GM12878 (cell line): ENCODE data around the gene IFITM2. TPM values are rescaled to one million over a fixed set of nuclear protein-coding genes. Genes with fewer than 3 reads are reported as not detected.

ENCODE experiments used
- ATAC-seq: fragments of 200-7000 bp; cut with Tn5 transposase; 3 replicates; pipeline ENCODE4 v1.9.1; 2020; ENCODE audit warnings: mild to moderate bottlenecking, moderate library complexity
- BruUV-seq: library from RNA; stranded (reverse); fragments of 400-500 nt; replicated peaks from 2 replicates; lab custom pipeline; 2021; lab: Mats Ljungman, UMichigan
- CTCF ChIA-PET: fragments of 300-600 bp; sonication (Branson Sonifier 250); formaldehyde crosslinking; extraction: SDS; loops from one replicate; lab custom pipeline; 2021; ENCODE audit warnings: inconsistent platforms; lab: Yijun Ruan, JAX
- POLR2A ChIA-PET: fragments of 350-600 bp; formaldehyde crosslinking; extraction: SDS; loops from one replicate; lab custom pipeline; 2021; ENCODE audit warnings: inconsistent platforms; lab: Charles Lee
- RAD21 ChIA-PET: fragments of 300-600 bp; sonication (Branson Sonifier 250); formaldehyde crosslinking; loops from one replicate; lab custom pipeline; 2023; ENCODE audit warnings: antibody characterized with exemption; ENCODE audit not compliant: unreplicated experiment; lab: Charles Lee
- SMC1A ChIA-PET: fragments of 300-600 bp; sonication (Branson Sonifier 250); formaldehyde crosslinking; loops from one replicate; lab custom pipeline; 2023; ENCODE audit not compliant: unreplicated experiment, uncharacterized antibody; lab: Charles Lee
- DNase-seq: peaks from one replicate; pipeline ENCODE4 v3.0.0-alpha.2; 2011; ENCODE audit warnings: low read depth, low spot score
- FAIRE-seq: peaks from 3 replicates; lab custom pipeline; 2011; peaks lifted over from hg19 to GRCh38; lab: Jason Lieb, UNC
- H2AFZ ChIP-seq: 2 replicates; pipeline ENCODE4 v1.6.0; 2011; ENCODE audit warnings: low read depth, low read length, control low read depth; ENCODE audit not compliant: control insufficient read depth
- H3K27ac ChIP-seq: 2 replicates; pipeline ENCODE4 v1.5.1; 2011; ENCODE audit warnings: control low read depth; ENCODE audit not compliant: control insufficient read depth, insufficient read depth
- H3K27me3 ChIP-seq, 2 experiments: replicated peaks in 1 of 2; 2 replicates each; pipeline versions ENCODE4 v1.6.0 to v1.6.1; 2011; ENCODE audit warnings: low read length in 1 of 2; ENCODE audit not compliant: control insufficient read depth in 2 of 2, insufficient read depth in 2 of 2
- H3K36me3 ChIP-seq, 2 experiments: 2 replicates each; pipeline ENCODE4 v1.5.1; 2011; ENCODE audit warnings: low read length in 1 of 2; ENCODE audit not compliant: control insufficient read depth in 2 of 2, insufficient read depth in 2 of 2
- H3K4me1 ChIP-seq: 2 replicates; pipeline ENCODE4 v1.6.1; 2011; ENCODE audit warnings: mild to moderate bottlenecking, low read length, moderate library complexity, mixed read lengths; ENCODE audit not compliant: control insufficient read depth, insufficient read depth
- H3K4me2 ChIP-seq: 2 replicates; pipeline ENCODE4 v1.6.0; 2011; ENCODE audit warnings: control low read depth; ENCODE audit not compliant: control insufficient read depth, insufficient read depth
- H3K4me3 ChIP-seq: fragments of 200-600 bp; sonication (generic); 2 replicates; pipeline ENCODE4 v1.5.1; 2016
- H3K79me2 ChIP-seq: 2 replicates; pipeline ENCODE4 v1.6.0; 2011; ENCODE audit warnings: low read length; ENCODE audit not compliant: control insufficient read depth, insufficient read depth
- H3K9ac ChIP-seq: 2 replicates; pipeline ENCODE4 v1.8.0; 2011; ENCODE audit warnings: low read length, control low read depth, mixed read lengths; ENCODE audit not compliant: control insufficient read depth, insufficient read depth
- H3K9me3 ChIP-seq: replicated peaks from 3 replicates; pipeline ENCODE4 v1.5.1; 2011; ENCODE audit warnings: mild to moderate bottlenecking, low read length; ENCODE audit not compliant: control insufficient read depth, insufficient read depth
- H4K20me1 ChIP-seq: 2 replicates; pipeline ENCODE4 v1.6.0; 2011; ENCODE audit not compliant: control insufficient read depth, insufficient read depth
- ASH2L ChIP-seq: fragments of 300-600, 200-600 bp; sonication (generic); IDR thresholded peaks from 2 replicates; pipeline ENCODE4 v1.6.1; 2017; ENCODE audit warnings: low read depth, mild to moderate bottlenecking, borderline replicate concordance
- BACH1 ChIP-seq: fragments of 450-650 bp; IDR thresholded peaks from 2 replicates; pipeline ENCODE4 v1.6.1; 2017; ENCODE audit warnings: mild to moderate bottlenecking, borderline replicate concordance
- DPF2 ChIP-seq: fragments of 450-650 bp; IDR thresholded peaks from 2 replicates; pipeline ENCODE4 v1.6.1; 2017; ENCODE audit warnings: mild to moderate bottlenecking
- EED ChIP-seq: sonication (generic); IDR thresholded peaks from 2 replicates; pipeline ENCODE4 v1.6.1; 2016; ENCODE audit warnings: antibody characterized with exemption, low read depth
- HDAC2 ChIP-seq: fragments of 200-600 bp; sonication (generic); IDR thresholded peaks from 2 replicates; pipeline ENCODE4 v1.6.1; 2017
- PAX5 ChIP-seq: IDR thresholded peaks from 2 replicates; pipeline ENCODE4 v1.6.1; 2011; ENCODE audit warnings: low read depth, low read length, borderline replicate concordance
- POLR2AphosphoS2 ChIP-seq: IDR thresholded peaks from 2 replicates; pipeline ENCODE4 v1.6.1; 2011; ENCODE audit warnings: low read depth, mild to moderate bottlenecking, low read length, improper control_type of control experiment, moderate library complexity
- SP1 ChIP-seq: IDR thresholded peaks from one replicate; pipeline ENCODE4 v1.6.1; 2011; ENCODE audit warnings: low read depth, low read length
- SREBF1 ChIP-seq: IDR thresholded peaks from 2 replicates; pipeline ENCODE4 v1.6.1; 2012; ENCODE audit warnings: mild to moderate bottlenecking, low read length
- SUZ12 ChIP-seq: fragments of 200-600 bp; sonication (generic); IDR thresholded peaks from one replicate; pipeline ENCODE4 v1.6.1; 2018; ENCODE audit warnings: antibody characterized with exemption, mild to moderate bottlenecking; ENCODE audit not compliant: unreplicated experiment
- TCF12 ChIP-seq: IDR thresholded peaks from 2 replicates; pipeline ENCODE4 v1.6.1; 2011; ENCODE audit warnings: low read depth, mild to moderate bottlenecking, low read length
- USF1 ChIP-seq: IDR thresholded peaks from 2 replicates; pipeline ENCODE4 v1.6.1; 2011; ENCODE audit warnings: borderline replicate concordance, low read depth, mild to moderate bottlenecking, moderate library complexity, mixed read lengths, low read length; ENCODE audit not compliant: insufficient read depth; ENCODE audit errors: extremely low read length
- WGBS: methylation state at CpG from one replicate; pipeline ENCODE4 v1.1.6; 2016; ENCODE audit warnings: low lambda C conversion rate; ENCODE audit not compliant: insufficient replicate concordance, insufficient coverage; ENCODE audit errors: missing lambda C conversion rate; 5-methylcytosine and 5-hydroxymethylcytosine counted together
- in situ Hi-C: fragments of 300-500 bp; cut with MboI; formaldehyde crosslinking; loops from 9 replicates; pipeline ENCODE4 v1.14.3; 2018; ENCODE audit warnings: mixed read lengths
- intact Hi-C: fragments of 100-400 bp; cut with micrococcal nuclease; formaldehyde crosslinking; loops from one replicate; pipeline ENCODE4 v1.14.2; 2022; ENCODE audit not compliant: unreplicated experiment
- polyA plus RNA-seq, 11 experiments: library from polyadenylated mRNA; depleted of rRNA in 4 of 11; unstranded in 6 of 11; stranded (reverse) in 5 of 11; fragments of >200 nt; fragmentation: Nextera tagmentation in 4 of 11; fragmentation: Illumina TruSeq in 1 of 11; extraction: Ambion mirVana in 4 of 11; extraction: Trizol in 1 of 11; gene quantifications; 1 replicate in 1 of 11; 2 replicates in 10 of 11; pipeline versions ENCODE4 v1.2.1 to v1.2.3, GENCODE V29; 2011 to 2016; ENCODE audit warnings: inconsistent platforms in 2 of 11, missing spikeins in 2 of 11, low read depth in 1 of 11
- total RNA-seq, 4 experiments: library from RNA; depleted of rRNA in 3 of 4; stranded (reverse); fragments of >200 nt in 3 of 4; fragmentation: Illumina TruSeq in 1 of 4; extraction: Trizol in 1 of 4; gene quantifications; 2 replicates each; pipeline versions ENCODE4 v1.2.1 to v1.2.3, GENCODE V29; 2013 to 2021

IFITM2 gene
- total and polyA plus RNA-seq, 10 of the 15 experiments (the other 5 are each of a cell fraction or from before 2014, with no cell fraction given), result 116 to 3,672 (median 724) TPM

- TF ChIP-seq HDAC2, result no peak
- TF ChIP-seq SUZ12, result no peak
- no peak for TF ChIP-seq POLR2AphosphoS2
- no peak for TF ChIP-seq PAX5
- TF ChIP-seq EED, result no peak
- TF ChIP-seq ASH2L, result no peak
- TF ChIP-seq SREBF1, result no peak
- TF ChIP-seq TCF12, result no peak
- TF ChIP-seq DPF2, result no peak
- no peak for TF ChIP-seq BACH1
- TF ChIP-seq USF1, result no peak
- TF ChIP-seq SP1, result no peak
- no peak for DNase-seq
- no peaks in the 10 kb centered on the region for H4K20me1 ChIP-seq
- H3K36me3 ChIP-seq, result no peaks in the 10 kb centered on the region
- peaks cover 1 to 2% of the 10 kb centered on the region in 2 experiments; a peak in 3 of 4 replicates for H3K27me3 ChIP-seq
- in situ Hi-C loops, result no loop called here
- ChIA-PET CTCF (no interaction called here), RAD21 (no interaction called here), SMC1A (interaction anchor here (1.2 kb wide), 1 partner anchor 41 kb away, joined by 4 read pairs; no protein-coding TSS in a partner anchor), POLR2A (no interaction called here)
- no peak overlapping the region for H3K27ac ChIP-seq
- H3K9ac ChIP-seq, result no peak overlapping the region
- no peak overlapping the region for H3K4me2 ChIP-seq
- H3K9me3 ChIP-seq, result no peaks in the 10 kb centered on the region
- no peak for ATAC-seq
- 91% methylated on average over 43 of the region's 44 CpGs for WGBS
- peaks cover 8% of the 10 kb centered on the region; the same call in 1 of the 2 replicates for H3K4me1 ChIP-seq
- FAIRE-seq, result no peak
- no TSS peak for BruUV-seq
- intact Hi-C loops, result no loop called here
- no peak overlapping the region for H2AFZ ChIP-seq
- no peak overlapping the region for H3K4me3 ChIP-seq
- no peaks in the 10 kb centered on the region for H3K79me2 ChIP-seq
Observed at GRCh38 chr11:291281-292210, 16.1 kb upstream of the IFITM2 start.
